ACC112 (cell line): ENCODE data around the gene KCNMB2.

Experiments
- H2AFZ ChIP-seq: fragments of 200-600 bp; sonication (generic); one replicate; pipeline ENCODE4 v1.6.0; 2017; ENCODE audit warnings: antibody characterized with exemption, low read length; ENCODE audit not compliant: unreplicated experiment
- H3K27ac ChIP-seq: fragments of 200-600 bp; sonication (generic); 2 replicates; pipeline ENCODE4 v1.5.1; 2014; ENCODE audit warnings: low read depth, mild to moderate bottlenecking, antibody characterized with exemption, low read length, moderate library complexity
- H3K27me3 ChIP-seq: fragments of 200-600 bp; sonication (generic); 2 replicates; pipeline ENCODE4 v1.6.1; 2014; ENCODE audit warnings: mild to moderate bottlenecking, antibody characterized with exemption, low read length, moderate library complexity, mixed read lengths; ENCODE audit not compliant: insufficient read depth
- H3K36me3 ChIP-seq: fragments of 200-600 bp; sonication (generic); 2 replicates; pipeline ENCODE4 v1.6.1; 2016; ENCODE audit warnings: mild to moderate bottlenecking, antibody characterized with exemption, low read length, moderate library complexity, mixed read lengths; ENCODE audit not compliant: insufficient read depth
- H3K4me1 ChIP-seq: fragments of 200-600 bp; sonication (generic); one replicate; pipeline ENCODE4 v1.6.1; 2016; ENCODE audit warnings: low read length, mixed read lengths; ENCODE audit not compliant: insufficient read depth, unreplicated experiment, control insufficient read depth
- H3K4me3 ChIP-seq: fragments of 200-600 bp; sonication (generic); 2 replicates; pipeline ENCODE4 v1.5.1; 2014; ENCODE audit warnings: mild to moderate bottlenecking, low read depth, low read length
- H3K79me2 ChIP-seq: fragments of 200-600 bp; sonication (generic); one replicate; pipeline ENCODE4 v1.6.0; 2016; ENCODE audit warnings: low read length; ENCODE audit not compliant: control insufficient read depth, unreplicated experiment, insufficient read depth

Gene KCNMB2

GRCh38 chr3:178568911-178569310 lies 32.7 kb downstream of the KCNMB2 start:
- H3K79me2 ChIP-seq, result no peaks in the 10 kb centered on the region
- no peak overlapping the region for H3K27ac ChIP-seq
- H3K4me3 ChIP-seq, result no peak overlapping the region
- H3K36me3 ChIP-seq, result no peaks in the 10 kb centered on the region
- H2AFZ ChIP-seq, result no peak overlapping the region
- no peaks in the 10 kb centered on the region for H3K4me1 ChIP-seq
- H3K27me3 ChIP-seq, result no peaks in the 10 kb centered on the region

DNA sequence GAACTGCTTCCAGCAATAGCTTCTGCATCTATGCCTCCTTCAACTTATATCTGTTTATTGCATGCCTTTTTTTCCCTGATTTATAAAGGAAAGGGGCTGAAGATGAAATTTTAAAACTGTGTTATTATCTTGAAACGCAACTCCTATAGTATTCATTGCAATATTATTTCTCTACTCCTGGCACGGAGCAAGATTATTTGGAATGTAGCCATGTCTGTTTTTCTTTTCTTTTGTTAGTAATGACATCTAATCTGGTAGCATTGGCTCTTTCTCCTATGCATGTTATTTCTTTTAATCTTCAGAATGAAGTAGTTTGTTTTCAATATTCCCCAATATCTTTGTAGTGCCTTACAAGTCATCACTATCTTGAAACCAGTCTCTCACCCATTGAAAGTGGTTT lies 33.6 kb downstream of the KCNMB2 start:
- no peaks in the 10 kb centered on the region for H3K79me2 ChIP-seq
- H2AFZ ChIP-seq, result no peak overlapping the region
- no peak overlapping the region for H3K27ac ChIP-seq
- H3K27me3 ChIP-seq, result no peaks in the 10 kb centered on the region
- no peak overlapping the region for H3K4me3 ChIP-seq
- no peaks in the 10 kb centered on the region for H3K4me1 ChIP-seq
- no peaks in the 10 kb centered on the region for H3K36me3 ChIP-seq

DNA sequence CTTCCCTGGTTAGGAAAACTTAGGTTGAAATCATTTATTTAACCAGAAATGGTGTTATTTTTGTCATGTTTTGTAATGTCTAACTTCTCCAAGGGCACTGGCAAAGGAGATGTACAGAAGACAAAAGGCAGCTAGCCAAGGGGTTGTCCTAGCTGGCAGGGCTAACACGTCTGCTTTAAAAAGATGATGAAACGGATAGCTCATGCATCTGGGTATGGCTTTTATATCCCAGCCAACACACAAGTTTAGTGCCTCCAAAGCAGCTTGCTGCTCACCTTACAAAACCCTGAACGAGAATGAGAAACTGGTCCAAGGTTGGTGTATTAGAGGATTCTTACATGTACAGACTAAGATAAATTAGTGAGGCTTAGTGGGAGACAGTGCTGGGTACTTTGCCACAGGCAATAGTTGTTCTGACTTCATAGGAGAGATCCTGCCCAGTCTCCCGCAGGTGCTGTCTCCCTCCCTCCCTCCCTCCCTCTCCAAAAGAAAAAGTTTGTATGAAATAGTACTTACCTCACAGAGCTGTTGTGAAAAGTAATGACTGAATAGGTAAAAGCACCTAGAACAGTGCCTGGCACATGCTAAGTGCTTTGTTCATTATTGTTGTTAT lies 47.8 kb downstream of the KCNMB2 start:
- Histone ChIP-seq H3K4me3 (no peak overlapping the region), H3K27me3 (no peaks in the 10 kb centered on the region), H3K27ac (no peak overlapping the region), H3K79me2 (no peaks in the 10 kb centered on the region), H3K4me1 (no peaks in the 10 kb centered on the region), H2AFZ (no peak overlapping the region), H3K36me3 (no peaks in the 10 kb centered on the region)

DNA sequence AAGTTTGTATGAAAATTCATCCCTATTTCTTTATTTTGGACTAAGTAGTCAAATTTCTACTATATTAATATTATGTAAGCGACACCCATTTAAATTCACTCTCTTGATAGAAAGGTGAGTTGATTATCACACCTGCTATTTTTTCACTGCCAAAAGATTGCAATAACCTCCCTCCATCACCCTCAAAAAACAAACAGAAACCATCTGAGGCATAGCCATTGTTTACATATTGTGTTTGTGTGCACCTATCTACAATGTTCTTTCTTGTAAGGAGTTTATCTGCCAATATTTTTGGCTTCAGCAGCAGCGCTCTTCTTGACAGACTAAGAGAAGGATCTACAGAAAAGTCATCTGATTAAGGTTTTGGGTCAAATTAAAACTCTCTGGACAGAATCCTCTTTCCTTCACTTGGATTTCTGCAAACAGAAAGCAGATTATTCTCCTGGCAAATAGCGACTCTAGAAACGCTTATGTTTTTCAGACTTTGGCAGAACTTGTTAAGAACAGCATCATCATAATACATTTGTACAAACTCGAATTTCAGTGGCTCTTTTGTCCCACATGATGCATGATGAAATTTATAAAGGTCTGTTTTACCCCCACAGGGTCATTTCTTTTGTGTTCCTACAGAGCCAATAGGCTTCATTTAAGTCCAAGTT lies 48.6 kb downstream of the KCNMB2 start:
- peak overlapping the region; percentile 63 for H3K4me3 ChIP-seq
- no peaks in the 10 kb centered on the region for H3K4me1 ChIP-seq
- H3K36me3 ChIP-seq, result no peaks in the 10 kb centered on the region
- no peaks in the 10 kb centered on the region for H3K27me3 ChIP-seq
- peak overlapping the region; percentile 50 for H2AFZ ChIP-seq
- no peaks in the 10 kb centered on the region for H3K79me2 ChIP-seq
- no peak overlapping the region for H3K27ac ChIP-seq

GRCh38 chr3:178585454-178585853 lies 49.2 kb downstream of the KCNMB2 start:
- Histone ChIP-seq H3K4me1 (no peaks in the 10 kb centered on the region), H3K79me2 (no peaks in the 10 kb centered on the region), H3K27ac (no peak overlapping the region), H3K36me3 (no peaks in the 10 kb centered on the region), H2AFZ (peak overlapping the region; percentile 50), H3K27me3 (no peaks in the 10 kb centered on the region), H3K4me3 (peak overlapping the region; percentile 63; the same call in 1 of the 2 replicates)

DNA sequence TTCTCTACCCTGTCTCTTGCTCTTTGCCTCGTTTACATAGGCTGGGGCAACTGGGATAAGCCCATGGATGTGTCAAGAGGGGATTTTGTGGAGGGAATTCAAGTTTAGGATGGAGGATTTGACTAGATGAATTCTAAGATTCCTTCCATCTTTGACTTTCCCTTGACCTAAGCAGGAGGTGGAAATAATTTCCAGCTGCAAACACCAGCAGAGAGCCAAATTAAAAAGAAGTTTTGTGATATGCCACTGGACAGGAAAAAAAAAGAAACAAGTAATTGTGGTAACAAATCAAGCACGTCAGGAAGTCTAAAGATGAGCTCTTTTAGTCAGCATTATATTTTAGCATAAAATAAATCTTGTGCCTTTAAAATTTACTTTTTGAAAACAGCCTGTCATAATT lies 49.8 kb downstream of the KCNMB2 start:
- Histone ChIP-seq H3K36me3 (no peaks in the 10 kb centered on the region), H3K27me3 (no peaks in the 10 kb centered on the region), H3K4me1 (no peaks in the 10 kb centered on the region), H2AFZ (peak overlapping the region; percentile 50), H3K27ac (no peak overlapping the region), H3K79me2 (no peaks in the 10 kb centered on the region), H3K4me3 (no peak overlapping the region)

DNA sequence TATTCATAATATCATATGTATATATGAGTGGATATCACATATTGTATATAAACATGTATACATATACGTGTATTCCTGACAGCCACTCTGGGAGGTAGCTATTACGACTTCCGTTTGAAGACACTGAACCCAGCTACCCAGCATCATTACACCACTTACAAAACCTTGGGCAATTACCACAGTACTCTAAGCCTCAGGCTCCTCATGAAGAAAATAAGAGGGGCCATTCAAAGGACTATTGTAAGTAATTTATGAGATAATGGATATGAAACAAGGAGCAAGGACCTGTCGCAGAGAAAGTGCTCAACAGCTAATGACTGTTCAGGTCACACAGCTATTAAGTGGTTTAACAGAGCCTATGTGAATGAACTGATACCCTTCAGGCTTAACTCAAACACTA lies 52.4 kb downstream of the KCNMB2 start:
- Histone ChIP-seq H3K36me3 (no peaks in the 10 kb centered on the region), H3K27me3 (no peaks in the 10 kb centered on the region), H3K4me3 (no peak overlapping the region), H3K27ac (no peak overlapping the region), H2AFZ (no peak overlapping the region), H3K79me2 (no peaks in the 10 kb centered on the region), H3K4me1 (no peaks in the 10 kb centered on the region)

DNA sequence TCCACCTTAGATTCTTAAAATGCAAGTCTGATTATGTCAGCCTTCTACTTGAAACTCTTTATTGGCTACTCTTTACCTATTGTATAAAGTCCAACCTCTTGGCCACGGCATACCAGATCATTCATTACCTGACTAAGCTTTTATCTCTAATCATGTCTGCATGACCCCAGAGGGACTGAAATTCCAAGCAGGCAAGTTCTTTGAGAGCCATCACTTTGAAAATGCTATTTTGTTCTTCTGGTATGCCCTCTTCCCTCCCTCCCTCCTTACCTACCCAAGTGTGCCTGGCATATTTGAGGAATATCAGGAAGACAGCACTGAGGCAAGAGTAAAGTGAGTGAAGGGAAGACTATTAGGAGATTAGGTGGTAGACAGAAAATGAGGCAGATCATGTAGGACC lies 57.5 kb downstream of the KCNMB2 start:
- no peaks in the 10 kb centered on the region for H3K36me3 ChIP-seq
- no peak overlapping the region for H3K4me3 ChIP-seq
- H2AFZ ChIP-seq, result no peak overlapping the region
- H3K4me1 ChIP-seq, result no peaks in the 10 kb centered on the region
- H3K27me3 ChIP-seq, result no peaks in the 10 kb centered on the region
- H3K79me2 ChIP-seq, result no peaks in the 10 kb centered on the region
- H3K27ac ChIP-seq, result no peak overlapping the region

DNA sequence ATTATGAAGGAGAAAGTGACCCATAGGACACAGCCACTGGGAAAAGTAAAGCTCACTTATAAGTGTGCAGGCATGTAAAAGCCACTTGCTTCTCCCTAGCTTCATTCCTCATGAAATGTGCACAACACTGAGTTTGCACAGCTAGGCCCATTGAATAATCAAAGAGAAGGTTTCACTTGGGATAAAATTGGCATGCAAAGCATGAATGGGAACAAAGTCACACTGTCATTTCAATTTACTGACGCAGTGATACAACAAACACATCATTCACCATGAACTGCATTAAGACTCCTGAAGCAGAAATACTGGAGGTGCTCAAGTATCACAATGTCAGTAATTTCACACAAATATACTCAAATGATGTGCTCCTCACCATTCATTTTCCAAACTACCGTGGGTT lies 61.1 kb downstream of the KCNMB2 start:
- H3K79me2 ChIP-seq, result no peaks in the 10 kb centered on the region
- H3K36me3 ChIP-seq, result no peaks in the 10 kb centered on the region
- no peak overlapping the region for H3K4me3 ChIP-seq
- H3K27me3 ChIP-seq, result no peaks in the 10 kb centered on the region
- H2AFZ ChIP-seq, result no peak overlapping the region
- no peak overlapping the region for H3K27ac ChIP-seq
- no peaks in the 10 kb centered on the region for H3K4me1 ChIP-seq

DNA sequence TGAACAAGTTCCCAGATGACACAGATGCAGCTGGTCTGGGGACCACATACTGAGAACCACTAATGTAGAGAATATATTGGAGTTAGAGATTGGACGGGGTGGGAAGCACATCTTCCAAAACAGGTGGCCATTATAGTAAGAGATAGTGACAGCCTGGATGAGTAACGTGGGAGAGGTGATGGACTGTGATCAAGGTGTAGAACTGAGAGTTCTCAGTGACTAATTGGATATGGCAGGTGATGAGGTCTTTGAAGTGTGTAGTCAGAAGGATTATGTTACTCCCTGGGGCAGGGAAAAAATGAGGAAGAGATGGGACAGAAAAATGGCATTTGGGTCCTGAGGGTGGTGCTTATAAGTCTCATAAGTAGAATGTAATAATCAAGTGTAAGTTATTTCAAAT lies 66.6 kb downstream of the KCNMB2 start:
- Histone ChIP-seq H3K36me3 (no peaks in the 10 kb centered on the region), H3K27me3 (no peaks in the 10 kb centered on the region), H3K4me3 (no peak overlapping the region), H3K4me1 (no peaks in the 10 kb centered on the region), H3K27ac (no peak overlapping the region), H2AFZ (no peak overlapping the region), H3K79me2 (no peaks in the 10 kb centered on the region)

DNA sequence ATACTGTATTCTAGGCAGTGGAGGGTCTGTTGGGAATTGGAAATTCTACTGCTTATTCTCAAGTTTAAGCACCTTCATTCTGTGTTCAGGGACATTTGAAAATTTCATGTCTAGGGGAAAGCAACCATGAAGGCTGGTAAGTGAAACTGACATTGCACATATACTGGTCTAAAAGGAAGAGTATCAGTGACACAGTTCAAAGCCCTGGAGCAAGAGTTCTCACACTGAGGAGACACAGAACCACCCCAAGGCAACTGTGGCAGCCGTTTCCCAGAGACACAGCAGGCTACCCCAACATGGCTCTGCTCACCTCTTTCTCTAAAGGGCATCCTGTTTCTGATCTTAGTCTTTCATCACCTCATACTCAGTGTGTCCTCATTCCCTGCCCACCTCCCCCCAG lies 67.5 kb downstream of the KCNMB2 start:
- Histone ChIP-seq H2AFZ (no peak overlapping the region), H3K36me3 (no peaks in the 10 kb centered on the region), H3K27ac (no peak overlapping the region), H3K4me1 (no peaks in the 10 kb centered on the region), H3K4me3 (no peak overlapping the region), H3K27me3 (no peaks in the 10 kb centered on the region), H3K79me2 (no peaks in the 10 kb centered on the region)
